A549 treated with RU486 at 1 μM for 4 hours (cell line): ENCODE results near the gene CYP27A1. TPM values are rescaled to one million over a fixed set of nuclear protein-coding genes. Genes with fewer than 3 reads are reported as not detected.

Experiments used
- total RNA-seq: library from RNA; stranded (reverse); fragments of 200-300 nt; extraction: Qiagen RNA extraction; gene quantifications from 5 replicates; pipeline ENCODE4 v1.2.3, GENCODE V29; 2022; ENCODE audit warnings: low read depth

CYP27A1 gene
- 0.10 to 0.18 TPM (median 0.17 TPM) in 5 replicates for total RNA-seq

GRCh38 chr2:218781691-218782527 is at the start of gene CYP27A1:
TSS of gene CYP27A1 (plus strand) at chr2:218782147. CDS start at chr2:218782183, 36 bp downstream.

DNA sequence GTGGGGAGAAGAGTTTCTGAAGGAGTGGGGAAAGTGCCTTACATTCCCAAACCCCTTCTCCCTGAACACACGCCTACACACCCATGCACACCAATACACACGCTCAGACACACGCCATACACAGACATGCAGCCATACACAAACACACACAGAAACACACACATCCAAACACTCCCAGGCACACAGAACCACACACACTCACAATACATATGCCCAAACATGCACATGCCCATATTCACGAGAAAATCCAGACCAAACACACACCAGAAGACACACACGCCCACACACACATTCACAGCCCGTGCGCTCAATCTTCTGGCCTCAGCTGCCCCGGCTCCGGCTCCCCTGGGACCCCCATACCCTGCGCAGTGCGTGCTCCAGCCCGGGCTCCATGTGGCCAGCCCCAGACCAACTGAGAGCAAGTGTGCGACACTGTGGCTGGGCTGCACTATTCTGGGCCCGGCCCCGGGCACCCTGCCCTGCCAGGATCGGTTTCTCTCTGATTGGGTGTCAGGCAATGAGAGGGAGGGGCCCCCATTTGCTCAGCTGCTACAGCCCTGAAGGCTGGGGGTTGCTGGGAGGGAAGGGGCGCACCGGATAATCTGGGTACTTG is 49.5 kb downstream of the CYP27A1 start, which contains the start of gene PRKAG3:
Gene PRKAG3, minus strand, starts transcription at position 426 of the 613 bp plus-strand sequence.

GRCh38 chr2:218859556-218859987 is 77.6 kb downstream of the CYP27A1 start, which contains the start of gene WNT6:
TSS of gene WNT6 (plus strand) at chr2:218859805. CDS start at chr2:218860038, 233 bp downstream.

Other genes with a start within 250 kb of the CYP27A1 start
- 4.5 to 5.7 TPM (median 5.4 TPM) in 5 replicates for gene USP37, start 213.8 kb upstream of the CYP27A1 start, total RNA-seq
- 41.8 to 50.1 TPM (median 43.6 TPM) in 5 replicates for gene CNOT9, start 213.3 kb upstream of the CYP27A1 start, total RNA-seq
- gene PLCD4, start 174.2 kb upstream of the CYP27A1 start, total RNA-seq: 0.29 to 0.71 TPM (median 0.53 TPM) in 5 replicates
- gene ZNF142, start 122.5 kb upstream of the CYP27A1 start, total RNA-seq: 12.5 to 17.7 TPM (median 15.2 TPM) in 5 replicates
- gene BCS1L, start 122.5 kb upstream of the CYP27A1 start, total RNA-seq: 39.0 to 53.1 TPM (median 42.4 TPM) in 5 replicates
- 47.0 to 59.1 TPM (median 47.9 TPM) in 5 replicates for gene RNF25, start 110.1 kb upstream of the CYP27A1 start, total RNA-seq
- 8.6 to 13.8 TPM (median 12.4 TPM) in 5 replicates for gene STK36, start 110.1 kb upstream of the CYP27A1 start, total RNA-seq
- 25.1 to 30.9 TPM (median 29.3 TPM) in 5 replicates for gene TTLL4, start 71.3 kb upstream of the CYP27A1 start, total RNA-seq
- gene PRKAG3, start 49.7 kb downstream of the CYP27A1 start, total RNA-seq: not detected in 5 replicates
- gene WNT6, start 77.7 kb downstream of the CYP27A1 start, total RNA-seq: 0.14 to 0.24 TPM (median 0.22 TPM) in 4 of 5 replicates, not detected in the other
- gene WNT10A, start 98.7 kb downstream of the CYP27A1 start, total RNA-seq: 0.07 to 0.31 TPM in 2 of 5 replicates, not detected in the others
- gene CDK5R2, start 177.5 kb downstream of the CYP27A1 start, total RNA-seq: 1.7 to 3.4 TPM (median 2.8 TPM) in 5 replicates
- gene FEV, start 203.0 kb downstream of the CYP27A1 start, total RNA-seq: not detected in 5 replicates
- 0.54 TPM in 1 of 5 replicates, not detected in the others for gene CRYBA2, start 211.3 kb downstream of the CYP27A1 start, total RNA-seq